ENCODE data around the gene ERMARD.

Gene ERMARD

DNA sequence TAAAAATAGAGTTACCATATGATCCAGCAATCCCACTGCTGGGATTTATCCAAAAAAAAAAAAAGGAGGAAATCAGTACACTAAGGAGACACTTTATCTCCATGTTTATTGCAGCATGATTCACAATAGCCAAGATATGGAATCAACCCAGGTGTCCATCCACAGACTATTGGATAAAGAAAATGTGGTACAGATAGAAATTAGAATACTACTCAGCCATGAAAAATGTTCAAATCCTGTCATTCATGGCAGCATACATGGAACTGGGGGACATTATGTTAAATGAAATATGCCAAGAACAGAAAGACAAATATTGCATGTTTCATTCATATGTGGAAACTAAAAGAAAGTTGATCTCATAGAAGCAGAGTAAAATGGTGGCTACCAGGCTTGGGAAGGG lies 75.3 kb downstream of the ERMARD start:
- H3K4me3 ChIP-seq (replicated peaks in 1 of 2; ENCODE audit: low read depth in 2 of 2, low read length in 2 of 2) = no peak overlapping the region
- TF ChIP-seq, protein P1, sequence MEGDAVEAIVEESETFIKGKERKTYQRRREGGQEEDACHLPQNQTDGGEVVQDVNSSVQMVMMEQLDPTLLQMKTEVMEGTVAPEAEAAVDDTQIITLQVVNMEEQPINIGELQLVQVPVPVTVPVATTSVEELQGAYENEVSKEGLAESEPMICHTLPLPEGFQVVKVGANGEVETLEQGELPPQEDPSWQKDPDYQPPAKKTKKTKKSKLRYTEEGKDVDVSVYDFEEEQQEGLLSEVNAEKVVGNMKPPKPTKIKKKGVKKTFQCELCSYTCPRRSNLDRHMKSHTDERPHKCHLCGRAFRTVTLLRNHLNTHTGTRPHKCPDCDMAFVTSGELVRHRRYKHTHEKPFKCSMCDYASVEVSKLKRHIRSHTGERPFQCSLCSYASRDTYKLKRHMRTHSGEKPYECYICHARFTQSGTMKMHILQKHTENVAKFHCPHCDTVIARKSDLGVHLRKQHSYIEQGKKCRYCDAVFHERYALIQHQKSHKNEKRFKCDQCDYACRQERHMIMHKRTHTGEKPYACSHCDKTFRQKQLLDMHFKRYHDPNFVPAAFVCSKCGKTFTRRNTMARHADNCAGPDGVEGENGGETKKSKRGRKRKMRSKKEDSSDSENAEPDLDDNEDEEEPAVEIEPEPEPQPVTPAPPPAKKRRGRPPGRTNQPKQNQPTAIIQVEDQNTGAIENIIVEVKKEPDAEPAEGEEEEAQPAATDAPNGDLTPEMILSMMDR (IDR thresholded peaks at IDR 0.05; ENCODE audit: low read depth, low read length) = no peak

DNA sequence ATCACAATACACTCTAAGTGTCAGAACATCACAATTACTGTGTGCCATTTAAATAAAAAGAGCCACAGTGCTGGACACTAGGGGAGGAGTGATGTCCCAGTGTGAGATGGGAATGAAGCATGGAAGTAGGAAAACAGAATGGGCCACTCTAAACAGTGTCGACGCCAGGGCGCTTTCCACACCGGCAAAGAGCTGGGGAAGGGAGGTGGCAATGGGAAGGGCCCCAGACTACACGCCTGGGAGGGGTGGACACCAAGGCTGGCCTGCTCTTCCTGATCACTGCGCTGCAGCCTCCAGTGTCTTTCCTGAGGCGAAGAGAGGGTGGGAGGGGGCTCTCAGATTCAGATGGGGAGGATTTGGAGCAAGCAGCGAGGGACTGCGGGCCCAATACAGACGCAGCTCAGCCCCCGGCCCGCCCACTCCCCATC lies 75.9 kb downstream of the ERMARD start:
- TF ChIP-seq, protein P1 (IDR thresholded peaks at IDR 0.05; ENCODE audit: low read depth, low read length) = no peak
- DNase-seq (ENCODE audit: low read depth in 2 of 2) = no peak

More for the DNA sequence above, 75.3 kb downstream of the ERMARD start:
- no peak for DNase-seq (ENCODE audit: low read depth in 2 of 2)

DNA sequence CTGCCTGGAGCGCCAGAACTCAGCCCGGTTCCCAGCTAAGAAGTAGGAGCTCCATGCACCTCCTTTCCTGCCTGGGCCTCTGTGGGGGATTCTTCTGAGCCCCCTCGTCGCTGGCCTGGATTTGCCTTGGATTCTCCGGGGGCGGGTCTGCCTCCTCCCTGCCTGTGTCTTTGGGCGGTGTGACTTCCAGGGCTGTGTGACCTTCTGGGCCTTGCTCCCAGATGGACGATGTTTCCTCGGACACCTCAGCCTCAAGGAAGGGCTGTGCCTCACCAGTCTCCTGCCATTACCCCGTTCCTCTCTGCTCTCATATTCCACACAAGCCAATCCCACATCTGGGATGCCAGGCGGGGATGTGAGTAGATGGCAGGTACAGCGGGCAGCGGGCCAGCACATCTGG lies 76.8 kb downstream of the ERMARD start:
- H3K4me3 ChIP-seq (replicated peaks in 1 of 2; ENCODE audit: low read depth in 2 of 2, low read length in 2 of 2) = no peak overlapping the region
- TF ChIP-seq, protein P1 (IDR thresholded peaks at IDR 0.05; ENCODE audit: low read depth, low read length) = no peak
- DNase-seq (ENCODE audit: low read depth in 2 of 2) = no peak

More for the DNA sequence above, 75.9 kb downstream of the ERMARD start:
- H3K4me3 ChIP-seq (replicated peaks in 1 of 2; ENCODE audit: low read depth in 2 of 2, low read length in 2 of 2) = no peak overlapping the region

DNA sequence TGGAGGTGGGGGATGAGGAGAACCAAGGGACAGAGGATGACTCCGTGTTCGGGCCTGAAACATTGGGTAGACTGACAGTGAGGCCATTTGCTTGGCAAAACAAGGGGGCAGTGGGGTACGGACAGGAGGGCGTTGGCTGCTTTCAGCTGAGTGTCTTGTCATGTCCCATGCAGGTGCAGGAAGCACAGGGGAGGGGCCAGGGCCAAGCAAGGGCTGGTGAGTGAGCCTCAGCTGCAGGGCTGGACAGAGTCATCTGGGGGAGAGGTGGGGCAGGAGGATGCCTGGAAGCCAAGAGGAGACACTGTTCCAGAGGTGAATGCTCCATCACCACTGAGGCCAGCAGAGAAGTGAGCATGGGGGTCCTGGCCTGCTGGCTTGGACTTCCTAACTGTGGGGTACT lies 78.4 kb downstream of the ERMARD start:
- no peak overlapping the region for H3K4me3 ChIP-seq (replicated peaks in 1 of 2; ENCODE audit: low read depth in 2 of 2, low read length in 2 of 2)
- DNase-seq (ENCODE audit: low read depth in 2 of 2) = no peak
- TF ChIP-seq, protein P1 (IDR thresholded peaks at IDR 0.05; ENCODE audit: low read depth, low read length) = no peak

DNA sequence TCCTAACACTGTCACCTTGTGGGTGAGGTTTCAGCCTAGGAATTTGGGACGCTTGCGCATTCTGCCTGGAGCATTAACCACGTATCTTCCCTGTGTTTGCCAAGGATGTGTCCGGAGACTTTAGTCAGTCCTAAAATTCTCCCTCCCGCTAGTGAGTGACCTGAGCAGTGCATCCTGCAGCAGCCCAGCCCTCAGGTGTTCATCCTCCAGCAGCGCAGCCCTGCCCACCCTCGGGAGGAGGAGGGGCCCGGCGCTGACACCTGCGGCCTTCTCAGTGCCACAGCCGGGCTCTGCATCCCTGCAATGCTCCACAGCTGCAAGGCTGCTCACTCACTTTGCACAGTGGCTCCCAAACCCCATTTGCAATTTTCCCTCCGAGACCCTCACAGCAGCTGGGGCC lies 79.5 kb downstream of the ERMARD start:
- H3K4me3 ChIP-seq (replicated peaks in 1 of 2; ENCODE audit: low read depth in 2 of 2, low read length in 2 of 2) = no peak overlapping the region
- DNase-seq (ENCODE audit: low read depth in 2 of 2) = no peak
- TF ChIP-seq, protein P1 (IDR thresholded peaks at IDR 0.05; ENCODE audit: low read depth, low read length) = no peak
